ENCODE measurements around the gene BABAM1. TPM values are rescaled to one million over a fixed set of nuclear protein-coding genes. Genes with fewer than 3 reads are reported as not detected.
A peak's percentile ranks its signal among the peaks of the same experiment; 100 is the strongest.

The BABAM1 gene
- total and polyA plus RNA-seq, 9 of the 15 experiments (the other 6 are each of a cell fraction or from before 2014, with no cell fraction given) = 14.7 to 160 (median 113) TPM

- TF ChIP-seq RBM17 (IDR thresholded peaks at IDR 0.05; ENCODE audit: borderline replicate concordance, low read depth, low read length) (no peak), SMARCA4 (IDR thresholded peaks at IDR 0.05) (peak; percentile 75; the same call in 1 of the 2 replicates), TFE3 (CRISPR knock-in tag; IDR thresholded peaks at IDR 0.05) (no peak), STAT5A (IDR thresholded peaks at IDR 0.05; ENCODE audit: borderline replicate concordance, low read length) (no peak), NEUROD1 (IDR thresholded peaks at IDR 0.05; ENCODE audit: borderline replicate concordance, low read depth, low read length, partially characterized antibody) (no peak), HDAC1 (IDR thresholded peaks at IDR 0.05) (no peak; a peak in 1 of 4 replicates), NELFE (IDR thresholded peaks at IDR 0.05; ENCODE audit: insufficient read depth, insufficient read length) (no peak), PTTG1 (tag; IDR thresholded peaks at IDR 0.05; ENCODE audit: low read depth) (no peak), JUNB (CRISPR knock-in tag; conservative IDR thresholded peaks at IDR 0.05) (no peak), SFPQ (IDR thresholded peaks at IDR 0.05; ENCODE audit: low read depth, low read length) (no peak), ZNF449 (CRISPR knock-in tag; IDR thresholded peaks at IDR 0.05) (no peak), BRF2 (IDR thresholded peaks at IDR 0.05; ENCODE audit: borderline replicate concordance, insufficient read depth, insufficient read length) (no peak), STAT5B (CRISPR knock-in tag; IDR thresholded peaks at IDR 0.05) (no peak), RAD21 (CRISPR knock-in tag; conservative IDR thresholded peaks at IDR 0.05 in 1 of 2, IDR thresholded peaks at IDR 0.05 in 1 of 2) (no peak), CREB3L1 (IDR thresholded peaks at IDR 0.05; ENCODE audit: borderline replicate concordance, low read depth) (no peak)
Observed at GRCh38 chr19:17220207-17220758, 47.0 kb upstream of the BABAM1 start (continued).

All from K562 (cell line).